Bronchial epithelial cell (primary cell): ENCODE data around the gene ANKRD50. TPM values are rescaled to one million over a fixed set of nuclear protein-coding genes. Genes with fewer than 3 reads are reported as not detected.

Source experiments
- DNase-seq: peaks from one replicate; pipeline ENCODE4 v3.0.0-alpha.2; 2010; ENCODE audit warnings: low read depth
- FAIRE-seq: peaks from 2 replicates; lab custom pipeline; 2011; peaks lifted over from hg19 to GRCh38; lab: Jason Lieb, UNC
- H3K27me3 ChIP-seq: 2 replicates; pipeline ENCODE4 v1.5.1; 2011; ENCODE audit warnings: low read length; ENCODE audit not compliant: control insufficient read depth, insufficient read depth
- H3K36me3 ChIP-seq: 2 replicates; pipeline ENCODE4 v1.5.1; 2011; ENCODE audit warnings: low read length; ENCODE audit not compliant: control insufficient read depth, insufficient read depth
- H3K4me3 ChIP-seq: 2 replicates; pipeline ENCODE4 v1.5.1; 2011; ENCODE audit warnings: mild to moderate bottlenecking, low read depth, low read length, control low read depth
- CTCF ChIP-seq: IDR thresholded peaks from 2 replicates; pipeline ENCODE4 v1.5.1; 2011; ENCODE audit warnings: mild to moderate bottlenecking, moderate library complexity, low read length, control low read depth, inconsistent platforms; ENCODE audit not compliant: insufficient read depth, severe bottlenecking
- total RNA-seq: library from RNA; depleted of rRNA; stranded (reverse); fragments of >200 nt; gene quantifications from 2 replicates; pipeline ENCODE4 v1.2.1, GENCODE V29; 2014

Gene ANKRD50
- total RNA-seq, 1 donor from 2014 or later = 36.3 TPM

DNA sequence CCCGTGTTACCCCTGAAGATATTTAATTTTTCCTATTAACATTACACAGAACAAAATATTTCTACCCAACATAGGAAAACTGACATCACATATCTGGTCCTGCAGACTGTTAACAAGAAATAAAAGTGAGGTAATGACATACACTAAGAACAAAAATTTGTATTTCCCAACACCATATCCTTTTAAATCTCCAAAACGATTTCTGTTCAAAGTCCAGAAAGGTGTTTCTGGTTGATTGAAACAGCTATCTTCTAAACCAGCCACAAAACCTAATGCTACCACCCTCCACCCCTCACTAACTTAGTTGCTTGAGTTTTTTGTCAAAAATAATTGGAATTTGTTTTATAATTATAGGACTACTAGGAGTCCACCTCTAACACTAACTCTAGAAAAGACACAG lies 7.1 kb downstream of the ANKRD50 start:
- Histone ChIP-seq H3K4me3 (no peak overlapping the region), H3K36me3 (no peaks in the 10 kb centered on the region), H3K27me3 (no peaks in the 10 kb centered on the region)
- no peak for TF ChIP-seq CTCF
- no peak for DNase-seq
- FAIRE-seq = no peak

- FAIRE-seq (no peak), DNase-seq (no peak)
- Histone ChIP-seq H3K27me3 (no peaks in the 10 kb centered on the region), H3K4me3 (no peak overlapping the region), H3K36me3 (peaks cover 1% of the 10 kb centered on the region)
- TF ChIP-seq CTCF = no peak
Observed at GRCh38 chr4:124703154-124703553, 9.4 kb downstream of the ANKRD50 start.

- TF ChIP-seq CTCF = no peak
- DNase-seq (no peak), FAIRE-seq (no peak)
- Histone ChIP-seq H3K4me3 (no peak overlapping the region), H3K36me3 (peaks cover 1% of the 10 kb centered on the region), H3K27me3 (no peaks in the 10 kb centered on the region)
Observed at GRCh38 chr4:124697441-124697840, 15.1 kb downstream of the ANKRD50 start.

GRCh38 chr4:124696182-124696581 lies 16.4 kb downstream of the ANKRD50 start:
- TF ChIP-seq CTCF = no peak
- H3K4me3 ChIP-seq = no peak overlapping the region
- DNase-seq = no peak
- FAIRE-seq = no peak
- no peaks in the 10 kb centered on the region for H3K27me3 ChIP-seq
- peaks cover 1% of the 10 kb centered on the region for H3K36me3 ChIP-seq

- no peak for DNase-seq
- Histone ChIP-seq H3K27me3 (no peaks in the 10 kb centered on the region), H3K4me3 (no peak overlapping the region), H3K36me3 (peaks cover under 1% of the 10 kb centered on the region)
- no peak for TF ChIP-seq CTCF
- no peak for FAIRE-seq
Observed at GRCh38 chr4:124694946-124695598, 17.5 kb downstream of the ANKRD50 start.

GRCh38 chr4:124694306-124694705 lies 18.2 kb downstream of the ANKRD50 start:
- H3K27me3 ChIP-seq = no peaks in the 10 kb centered on the region
- DNase-seq (no peak), FAIRE-seq (no peak)
- H3K36me3 ChIP-seq = no peaks in the 10 kb centered on the region
- TF ChIP-seq CTCF = no peak
- no peak overlapping the region for H3K4me3 ChIP-seq
